Mesenchymal stem cell (in vitro differentiated cells and primary cell): ENCODE results near the gene NABP2.

Experiments used
- DNase-seq: peaks from one replicate; pipeline ENCODE4 v3.0.0-alpha.2; 2013
- H2AFZ ChIP-seq: one replicate; pipeline ENCODE4 v1.6.1; 2013; ENCODE audit warnings: low read depth, mild to moderate bottlenecking, control low read depth, inconsistent platforms, low read length, moderate library complexity
- H2AK5ac ChIP-seq: 2 replicates; pipeline ENCODE4 v1.6.1; 2013; ENCODE audit warnings: low read length, moderate library complexity, mild to moderate bottlenecking, inconsistent platforms; ENCODE audit not compliant: severe bottlenecking
- H2BK120ac ChIP-seq: one replicate; pipeline ENCODE4 v1.6.1; 2013; ENCODE audit warnings: low read depth, mild to moderate bottlenecking, inconsistent platforms, low read length, moderate library complexity
- H2BK12ac ChIP-seq, 2 experiments: one replicate each; pipeline ENCODE4 v1.6.1; 2013; ENCODE audit warnings: inconsistent platforms in 2 of 2, low read length in 2 of 2, mild to moderate bottlenecking in 2 of 2, moderate library complexity in 2 of 2, control low read depth in 1 of 2
- H2BK15ac ChIP-seq: one replicate; pipeline ENCODE4 v1.6.1; 2013; ENCODE audit warnings: mild to moderate bottlenecking, low read depth, inconsistent platforms; ENCODE audit not compliant: poor library complexity, severe bottlenecking
- H2BK5ac ChIP-seq: 2 replicates; pipeline ENCODE4 v1.6.1; 2013; ENCODE audit warnings: low read depth, mild to moderate bottlenecking, low read length, control low read depth, inconsistent platforms; ENCODE audit not compliant: poor library complexity, severe bottlenecking
- H3K14ac ChIP-seq, 2 experiments: one replicate each; pipeline ENCODE4 v1.6.1; 2013; ENCODE audit warnings: inconsistent platforms in 2 of 2, low read length in 2 of 2, control low read depth in 1 of 2, mild to moderate bottlenecking in 1 of 2, moderate library complexity in 1 of 2
- H3K18ac ChIP-seq, 2 experiments: one replicate each; pipeline ENCODE4 v1.6.1; 2013; ENCODE audit warnings: inconsistent platforms in 2 of 2, low read length in 2 of 2, control low read depth in 1 of 2, low read depth in 1 of 2, mild to moderate bottlenecking in 1 of 2
- H3K23ac ChIP-seq, 2 experiments: one replicate each; pipeline ENCODE4 v1.6.1; 2013; ENCODE audit warnings: inconsistent platforms in 2 of 2, low read length in 2 of 2, mild to moderate bottlenecking in 2 of 2, moderate library complexity in 2 of 2, control low read depth in 1 of 2
- H3K27ac ChIP-seq: 2 replicates; pipeline ENCODE4 v1.5.1; 2013; ENCODE audit warnings: mild to moderate bottlenecking, moderate library complexity, low read length, control low read depth, inconsistent platforms; ENCODE audit not compliant: poor library complexity, severe bottlenecking
- H3K27me3 ChIP-seq, 2 experiments: 2 replicates each; pipeline versions ENCODE4 v1.6.1 to v1.7.0; 2013; ENCODE audit warnings: low read length in 2 of 2, mild to moderate bottlenecking in 2 of 2, moderate library complexity in 2 of 2, control low read depth in 1 of 2, inconsistent platforms in 1 of 2; ENCODE audit not compliant: control insufficient read depth in 1 of 2, insufficient read depth in 1 of 2
- H3K36me3 ChIP-seq, 2 experiments: 2 replicates each; pipeline versions ENCODE4 v1.6.1 to v1.7.0; 2013; ENCODE audit warnings: low read length in 2 of 2, control low read depth in 1 of 2, inconsistent platforms in 1 of 2, low read depth in 1 of 2, mild to moderate bottlenecking in 1 of 2; ENCODE audit not compliant: insufficient read depth in 2 of 2, control insufficient read depth in 1 of 2
- H3K4ac ChIP-seq, 2 experiments: one replicate each; pipeline ENCODE4 v1.6.1; 2013; ENCODE audit warnings: inconsistent platforms in 2 of 2, low read length in 2 of 2, mild to moderate bottlenecking in 2 of 2, moderate library complexity in 2 of 2, control low read depth in 1 of 2, low read depth in 1 of 2
- H3K4me1 ChIP-seq: 2 replicates; pipeline ENCODE4 v1.6.1; 2013; ENCODE audit warnings: low read depth, low read length, control low read depth; ENCODE audit not compliant: control insufficient read depth, insufficient read depth
- H3K4me2 ChIP-seq: 2 replicates; pipeline ENCODE4 v1.6.1; 2013; ENCODE audit warnings: low read length, mild to moderate bottlenecking, inconsistent platforms; ENCODE audit not compliant: poor library complexity, severe bottlenecking
- H3K4me3 ChIP-seq, 2 experiments: 2 replicates each; pipeline versions ENCODE4 v1.5.1 to v1.7.0; 2013; ENCODE audit warnings: low read length in 2 of 2, mild to moderate bottlenecking in 2 of 2, control low read depth in 1 of 2, low read depth in 1 of 2; ENCODE audit not compliant: insufficient read depth in 1 of 2
- H3K79me1 ChIP-seq: replicated peaks from 2 replicates; pipeline ENCODE4 v1.6.1; 2013; ENCODE audit warnings: mild to moderate bottlenecking, control low read depth, low read length, inconsistent platforms; ENCODE audit not compliant: poor library complexity, severe bottlenecking
- H3K9ac ChIP-seq: 2 replicates; pipeline ENCODE4 v1.7.0; 2013; ENCODE audit warnings: mild to moderate bottlenecking, low read length, moderate library complexity
- H3K9me3 ChIP-seq: 2 replicates; pipeline ENCODE4 v1.7.0; 2013; ENCODE audit warnings: mild to moderate bottlenecking, low read length; ENCODE audit not compliant: control insufficient read depth
- H4K8ac ChIP-seq: one replicate; pipeline ENCODE4 v1.6.1; 2013; ENCODE audit warnings: inconsistent platforms, mild to moderate bottlenecking, low read length, moderate library complexity
- H4K91ac ChIP-seq: one replicate; pipeline ENCODE4 v1.6.1; 2013; ENCODE audit warnings: mild to moderate bottlenecking, low read length, inconsistent platforms
- WGBS: methylation state at CpG from one replicate; pipeline ENCODE4 v1.1.7; 2013; ENCODE audit warnings: mixed read lengths; 5-methylcytosine and 5-hydroxymethylcytosine counted together

The NABP2 gene

GRCh38 chr12:56220611-56221231 lies 3.4 kb upstream of the NABP2 start:
- Histone ChIP-seq H3K9me3 (no peaks in the 10 kb centered on the region), H4K8ac (peak overlapping the region; percentile 21), H2AK5ac (peak overlapping the region; percentile 14), H2BK12ac (peak overlapping the region in 1 of 2 experiments; percentile 88), H3K14ac (no peak overlapping the region), H2AFZ (no peak overlapping the region), H3K18ac (peak overlapping the region; percentile 48 to 85), H3K23ac (peak overlapping the region in 1 of 2 experiments; percentile 21), H3K36me3 (peaks cover 10 to 12% of the 10 kb centered on the region in 2 experiments), H4K91ac (peak overlapping the region; percentile 29), H3K4me3 (peak overlapping the region; percentile 76 to 92), H3K27ac (peak overlapping the region; percentile 95), H3K4me1 (peaks cover 20% of the 10 kb centered on the region), H2BK15ac (peak overlapping the region; percentile 63), H3K27me3 (no peaks in the 10 kb centered on the region), H3K9ac (peak overlapping the region; percentile 92), H3K4ac (peak overlapping the region in 1 of 2 experiments; percentile 9), H2BK5ac (no peak overlapping the region), H2BK120ac (peak overlapping the region; percentile 73), H3K79me1 (peaks cover 24% of the 10 kb centered on the region), H3K4me2 (peak overlapping the region; percentile 76)
- WGBS = 46% methylated on average over 8 of the region's 10 CpGs
- peak; percentile 50 for DNase-seq

- H3K4me2 ChIP-seq = peak overlapping the region; percentile 76
- peak overlapping the region in 1 of 2 experiments; percentile 49 for H3K14ac ChIP-seq
- H3K27ac ChIP-seq = peak overlapping the region; percentile 95
- H2AFZ ChIP-seq = no peak overlapping the region
- H3K4me1 ChIP-seq = peaks cover 20% of the 10 kb centered on the region
- peak overlapping the region; percentile 21 to 51 for H3K23ac ChIP-seq
- peak overlapping the region; percentile 15 for H2AK5ac ChIP-seq
- no peaks in the 10 kb centered on the region for H3K9me3 ChIP-seq
- WGBS = under 1% methylated on average over 17 of the region's 21 CpGs
- peaks cover 7 to 11% of the 10 kb centered on the region in 2 experiments for H3K36me3 ChIP-seq
- peak overlapping the region; percentile 92 for H3K9ac ChIP-seq
- peak overlapping the region; percentile 21 for H4K8ac ChIP-seq
- peak overlapping the region; percentile 70 to 85 for H3K18ac ChIP-seq
- peak overlapping the region; percentile 29 for H4K91ac ChIP-seq
- H3K4ac ChIP-seq = peak overlapping the region in 1 of 2 experiments; percentile 54
- no peaks in the 10 kb centered on the region for H3K27me3 ChIP-seq
- H2BK12ac ChIP-seq = peak overlapping the region; percentile 25 to 88
- H2BK120ac ChIP-seq = peak overlapping the region; percentile 73
- H2BK15ac ChIP-seq = peak overlapping the region; percentile 63
- peaks cover 23% of the 10 kb centered on the region for H3K79me1 ChIP-seq
- peak; percentile 82 for DNase-seq
- peak overlapping the region; percentile 48 for H2BK5ac ChIP-seq
- peak overlapping the region; percentile 76 to 92 for H3K4me3 ChIP-seq
Measured at GRCh38 chr12:56221232-56221756, 2.8 kb upstream of the NABP2 start.

GRCh38 chr12:56221757-56222530 lies 2.2 kb upstream of the NABP2 start, which contains the start of gene RNF41:
Gene RNF41 (minus strand): TSS chr12:56221922. CDS start chr12:56214047, 7,875 bp downstream.
- Histone ChIP-seq H2BK120ac (peak within 1 kb of the TSS; percentile 73), H2AK5ac (peak within 1 kb of the TSS; percentile 79), H4K8ac (peak within 1 kb of the TSS; percentile 97), H3K4ac (peak within 1 kb of the TSS; percentile 97 to 100), H2BK15ac (peak within 1 kb of the TSS; percentile 63), H3K4me1 (peaks cover 20% of the 10 kb centered on the region), H3K23ac (peak within 1 kb of the TSS; percentile 21 to 51), H3K36me3 (peaks cover 3 to 7% of the 10 kb centered on the region in 2 experiments), H3K18ac (peak within 1 kb of the TSS; percentile 91 to 98), H2AFZ (peak within 1 kb of the TSS; percentile 80), H2BK12ac (peak within 1 kb of the TSS; percentile 88), H3K79me1 (peaks cover 19% of the 10 kb centered on the region), H4K91ac (peak within 1 kb of the TSS; percentile 97), H3K27ac (peak within 1 kb of the TSS; percentile 98), H3K14ac (peak within 1 kb of the TSS in 1 of 2 experiments; percentile 80), H3K4me3 (peak within 1 kb of the TSS; percentile 76 to 92), H2BK5ac (peak within 1 kb of the TSS; percentile 69), H3K9me3 (no peaks in the 10 kb centered on the region), H3K9ac (peak within 1 kb of the TSS; percentile 92), H3K4me2 (peak within 1 kb of the TSS; percentile 79), H3K27me3 (no peaks in the 10 kb centered on the region)
- WGBS = 18% methylated on average over 24 of the region's 42 CpGs
- DNase-seq = peak; percentile 99
